PFSK-1 (cell line): ENCODE data around the gene ELMO1.

ENCODE experiments used
- FOXP2 ChIP-seq: optimal IDR thresholded peaks from 2 replicates; pipeline ENCODE3; 2011; ENCODE audit warnings: borderline replicate concordance, control low read depth, inconsistent platforms; ENCODE audit not compliant: insufficient read depth; ENCODE audit errors: extremely low read length, extremely low read depth
- POLR2AphosphoS5 ChIP-seq: IDR thresholded peaks from 2 replicates; pipeline ENCODE4 v1.6.1; 2012; ENCODE audit warnings: low read depth, mild to moderate bottlenecking, control low read depth, low read length, moderate library complexity
- REST ChIP-seq, 2 experiments: IDR thresholded peaks; 2 replicates each; pipeline versions ENCODE4 v1.6.1 to v1.8.0; 2011 to 2012; ENCODE audit warnings: low read depth in 2 of 2, low read length in 2 of 2, control low read depth in 1 of 2, inconsistent platforms in 1 of 2, mild to moderate bottlenecking in 1 of 2, moderate library complexity in 1 of 2; ENCODE audit not compliant: insufficient read depth in 1 of 2
- SIN3A ChIP-seq: IDR thresholded peaks from 2 replicates; pipeline ENCODE4 v1.6.1; 2012; ENCODE audit warnings: mild to moderate bottlenecking, low read length, moderate library complexity, borderline replicate concordance; ENCODE audit not compliant: insufficient read depth
- TAF1 ChIP-seq: IDR thresholded peaks from 2 replicates; pipeline ENCODE4 v1.6.1; 2012; ENCODE audit warnings: low read length, control low read depth, borderline replicate concordance; ENCODE audit not compliant: insufficient read depth

The ELMO1 gene

GRCh38 chr7:37035631-37036030, 413.0 kb downstream of the ELMO1 start:
- TF ChIP-seq POLR2AphosphoS5 (no peak), TAF1 (no peak), REST (IDR thresholded peaks at IDR 0.05; ENCODE audit: insufficient read depth in 1 of 2, low read depth in 2 of 2, low read length in 2 of 2) (no peak), FOXP2 (no peak), SIN3A (no peak)

- TF ChIP-seq FOXP2 (no peak), SIN3A (no peak), REST (IDR thresholded peaks at IDR 0.05; ENCODE audit: insufficient read depth in 1 of 2, low read depth in 2 of 2, low read length in 2 of 2) (no peak), POLR2AphosphoS5 (no peak), TAF1 (no peak)
These were observed 415.5 kb downstream of the ELMO1 start for GRCh38 chr7:37033141-37033540.

- TF ChIP-seq SIN3A: no peak
- no peak for TF ChIP-seq POLR2AphosphoS5
- TF ChIP-seq REST (IDR thresholded peaks at IDR 0.05; ENCODE audit: insufficient read depth in 1 of 2, low read depth in 2 of 2, low read length in 2 of 2): no peak
- no peak for TF ChIP-seq TAF1
- TF ChIP-seq FOXP2: no peak
These were observed 416.4 kb downstream of the ELMO1 start for GRCh38 chr7:37032258-37032601.

GRCh38 chr7:37031571-37032257, 416.9 kb downstream of the ELMO1 start:
- TF ChIP-seq SIN3A (peak; percentile 57; the same call in 1 of the 2 replicates), REST (IDR thresholded peaks at IDR 0.05; ENCODE audit: insufficient read depth in 1 of 2, low read depth in 2 of 2, low read length in 2 of 2) (0 out of 4 replicates have a peak, but pooled peaks of 1 of the 2 experiments have one; percentile 61), FOXP2 (no peak)
